Measurements from ENCODE around the gene FUT1. TPM values are rescaled to one million over a fixed set of nuclear protein-coding genes. Genes with fewer than 3 reads are reported as not detected.
A peak's percentile ranks its signal among the peaks of the same experiment; 100 is the strongest.
"Not testable (repeated sequence)": the region's sequence is repeated elsewhere in the genome, so short reads cannot be mapped to it uniquely, and the experiment has no call there.

The FUT1 gene
- total RNA-seq, 1 experiment from 2014 or later = 0.60 TPM

- DNase-seq (ENCODE audit: low read depth) = not testable (repeated sequence)
These were observed 34.3 kb downstream of the FUT1 start for GRCh38 chr19:48718106-48718505.

GRCh38 chr19:48716562-48717291, 35.7 kb downstream of the FUT1 start:
- DNase-seq (ENCODE audit: low read depth) = peak; percentile 17

GRCh38 chr19:48715681-48716171, 36.7 kb downstream of the FUT1 start:
- no peak for DNase-seq (ENCODE audit: low read depth)

- no peak for DNase-seq (ENCODE audit: low read depth)
These were observed 37.4 kb downstream of the FUT1 start for GRCh38 chr19:48714759-48715675.

GRCh38 chr19:48713864-48714755, 38.3 kb downstream of the FUT1 start:
- peak; percentile 100 for DNase-seq (ENCODE audit: low read depth)

GRCh38 chr19:48713041-48713863, 39.2 kb downstream of the FUT1 start:
- peak; percentile 23 for DNase-seq (ENCODE audit: low read depth)

GRCh38 chr19:48711106-48711662, 41.3 kb downstream of the FUT1 start:
- DNase-seq (ENCODE audit: low read depth) = no peak

- DNase-seq (ENCODE audit: low read depth) = no peak
These were observed 44.0 kb downstream of the FUT1 start for GRCh38 chr19:48708471-48708870.

GRCh38 chr19:48705431-48705830, 47.0 kb downstream of the FUT1 start:
- no peak for DNase-seq (ENCODE audit: low read depth)

- DNase-seq (ENCODE audit: low read depth) = no peak
These were observed 49.1 kb downstream of the FUT1 start for GRCh38 chr19:48703316-48703715.

GRCh38 chr19:48702701-48703100, 49.7 kb downstream of the FUT1 start:
- DNase-seq (ENCODE audit: low read depth) = no peak

- DNase-seq (ENCODE audit: low read depth) = peak; percentile 75
These were observed 54.4 kb downstream of the FUT1 start for GRCh38 chr19:48698046-48698445.

Other genes starting within 250 kb of the FUT1 start
- gene LMTK3, start 240.8 kb downstream of the FUT1 start, total RNA-seq (2014; rRNA removed; shearing (Covaris generic)) = not detected in 2 replicates
- gene SULT2B1, start 200.5 kb downstream of the FUT1 start, total RNA-seq (2014; rRNA removed; shearing (Covaris generic)) = 0.39 TPM in 1 of 2 replicates, not detected in the other
- not detected in 2 replicates for gene SPACA4, start 145.9 kb downstream of the FUT1 start, total RNA-seq (2014; rRNA removed; shearing (Covaris generic))
- 1.6 TPM in 1 of 2 replicates, not detected in the other for gene FAM83E, start 137.6 kb downstream of the FUT1 start, total RNA-seq (2014; rRNA removed; shearing (Covaris generic))
- gene RPL18, start 133.5 kb downstream of the FUT1 start, total RNA-seq (2014; rRNA removed; shearing (Covaris generic)) = 2,104 and 2,291 TPM in 2 replicates
- 4.7 and 7.7 TPM in 2 replicates for gene SPHK2, start 133.1 kb downstream of the FUT1 start, total RNA-seq (2014; rRNA removed; shearing (Covaris generic))
- gene DBP, start 115.3 kb downstream of the FUT1 start, total RNA-seq (2014; rRNA removed; shearing (Covaris generic)) = 16.6 and 17.2 TPM in 2 replicates
- 2.1 and 3.8 TPM in 2 replicates for gene CA11, start 106.5 kb downstream of the FUT1 start, total RNA-seq (2014; rRNA removed; shearing (Covaris generic))
- gene NTN5, start 79.6 kb downstream of the FUT1 start, total RNA-seq (2014; rRNA removed; shearing (Covaris generic)) = 0.39 TPM in 1 of 2 replicates, not detected in the other
- gene FUT2, start 56.7 kb downstream of the FUT1 start, total RNA-seq (2014; rRNA removed; shearing (Covaris generic)) = not detected in 2 replicates
- 0.24 and 0.39 TPM in 2 replicates for gene MAMSTR, start 32.9 kb downstream of the FUT1 start, total RNA-seq (2014; rRNA removed; shearing (Covaris generic))
- gene RASIP1, start 12.0 kb downstream of the FUT1 start, total RNA-seq (2014; rRNA removed; shearing (Covaris generic)) = 1.9 and 2.3 TPM in 2 replicates
- gene IZUMO1, start 5.7 kb downstream of the FUT1 start, total RNA-seq (2014; rRNA removed; shearing (Covaris generic)) = 0.12 TPM in 1 of 2 replicates, not detected in the other
- not detected in 2 replicates for gene FGF21, start 2.9 kb upstream of the FUT1 start, total RNA-seq (2014; rRNA removed; shearing (Covaris generic))
- gene BCAT2, start 58.4 kb upstream of the FUT1 start, total RNA-seq (2014; rRNA removed; shearing (Covaris generic)) = 61.9 and 63.8 TPM in 2 replicates
- 0.84 and 3.0 TPM in 2 replicates for gene HSD17B14, start 83.8 kb upstream of the FUT1 start, total RNA-seq (2014; rRNA removed; shearing (Covaris generic))
- 1.8 and 4.4 TPM in 2 replicates for gene PLEKHA4, start 116.0 kb upstream of the FUT1 start, total RNA-seq (2014; rRNA removed; shearing (Covaris generic))
- gene PPP1R15A, start 119.8 kb upstream of the FUT1 start, total RNA-seq (2014; rRNA removed; shearing (Covaris generic)) = 25.7 and 27.3 TPM in 2 replicates
- not detected in 2 replicates for gene TULP2, start 146.1 kb upstream of the FUT1 start, total RNA-seq (2014; rRNA removed; shearing (Covaris generic))
- gene NUCB1, start 147.7 kb upstream of the FUT1 start, total RNA-seq (2014; rRNA removed; shearing (Covaris generic)) = 203 and 249 TPM in 2 replicates
- not detected in 2 replicates for gene DHDH, start 181.1 kb upstream of the FUT1 start, total RNA-seq (2014; rRNA removed; shearing (Covaris generic))
- gene BAX, start 202.2 kb upstream of the FUT1 start, total RNA-seq (2014; rRNA removed; shearing (Covaris generic)) = 66.6 and 98.1 TPM in 2 replicates
- 4,698 and 4,789 TPM in 2 replicates for gene FTL, start 212.7 kb upstream of the FUT1 start, total RNA-seq (2014; rRNA removed; shearing (Covaris generic))
- 47.6 and 60.1 TPM in 2 replicates for gene GYS1, start 240.7 kb upstream of the FUT1 start, total RNA-seq (2014; rRNA removed; shearing (Covaris generic))
- 384 and 389 TPM in 2 replicates for gene RUVBL2, start 241.2 kb upstream of the FUT1 start, total RNA-seq (2014; rRNA removed; shearing (Covaris generic))